Fibroblast of the aortic adventitia (primary cell): ENCODE data around the gene DNAH17. TPM values are rescaled to one million over a fixed set of nuclear protein-coding genes. Genes with fewer than 3 reads are reported as not detected.

ENCODE experiments used
- DNase-seq: peaks from one replicate; pipeline ENCODE4 v3.0.0-alpha.2; 2010; ENCODE audit warnings: low read depth
- H3K4me3 ChIP-seq: 2 replicates; pipeline ENCODE4 v1.5.1; 2011; ENCODE audit warnings: low read depth, mild to moderate bottlenecking, control low read depth, low read length, moderate library complexity
- total RNA-seq: library from RNA; depleted of rRNA; stranded (reverse); fragments of >200 nt; gene quantifications from 2 replicates; pipeline ENCODE4 v1.2.3, GENCODE V29; 2012; ENCODE audit warnings: low replicate concordance
- TF ChIP-seq, protein P1 (sequence below): IDR thresholded peaks from 2 replicates; pipeline ENCODE4 v1.5.1; 2011; ENCODE audit warnings: mild to moderate bottlenecking, low read length, control low read depth, inconsistent platforms; ENCODE audit not compliant: insufficient read depth

The DNAH17 gene
- total RNA-seq, 1 donor: not detected

GRCh38 chr17:78568494-78569115, 8.6 kb downstream of the DNAH17 start:
- DNase-seq: peak; percentile 4
- H3K4me3 ChIP-seq: no peak overlapping the region
- TF ChIP-seq, protein P1, sequence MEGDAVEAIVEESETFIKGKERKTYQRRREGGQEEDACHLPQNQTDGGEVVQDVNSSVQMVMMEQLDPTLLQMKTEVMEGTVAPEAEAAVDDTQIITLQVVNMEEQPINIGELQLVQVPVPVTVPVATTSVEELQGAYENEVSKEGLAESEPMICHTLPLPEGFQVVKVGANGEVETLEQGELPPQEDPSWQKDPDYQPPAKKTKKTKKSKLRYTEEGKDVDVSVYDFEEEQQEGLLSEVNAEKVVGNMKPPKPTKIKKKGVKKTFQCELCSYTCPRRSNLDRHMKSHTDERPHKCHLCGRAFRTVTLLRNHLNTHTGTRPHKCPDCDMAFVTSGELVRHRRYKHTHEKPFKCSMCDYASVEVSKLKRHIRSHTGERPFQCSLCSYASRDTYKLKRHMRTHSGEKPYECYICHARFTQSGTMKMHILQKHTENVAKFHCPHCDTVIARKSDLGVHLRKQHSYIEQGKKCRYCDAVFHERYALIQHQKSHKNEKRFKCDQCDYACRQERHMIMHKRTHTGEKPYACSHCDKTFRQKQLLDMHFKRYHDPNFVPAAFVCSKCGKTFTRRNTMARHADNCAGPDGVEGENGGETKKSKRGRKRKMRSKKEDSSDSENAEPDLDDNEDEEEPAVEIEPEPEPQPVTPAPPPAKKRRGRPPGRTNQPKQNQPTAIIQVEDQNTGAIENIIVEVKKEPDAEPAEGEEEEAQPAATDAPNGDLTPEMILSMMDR: no peak

- TF ChIP-seq, protein P1: no peak
- DNase-seq: no peak
These were observed 9.2 kb downstream of the DNAH17 start for GRCh38 chr17:78567991-78568390.

DNA sequence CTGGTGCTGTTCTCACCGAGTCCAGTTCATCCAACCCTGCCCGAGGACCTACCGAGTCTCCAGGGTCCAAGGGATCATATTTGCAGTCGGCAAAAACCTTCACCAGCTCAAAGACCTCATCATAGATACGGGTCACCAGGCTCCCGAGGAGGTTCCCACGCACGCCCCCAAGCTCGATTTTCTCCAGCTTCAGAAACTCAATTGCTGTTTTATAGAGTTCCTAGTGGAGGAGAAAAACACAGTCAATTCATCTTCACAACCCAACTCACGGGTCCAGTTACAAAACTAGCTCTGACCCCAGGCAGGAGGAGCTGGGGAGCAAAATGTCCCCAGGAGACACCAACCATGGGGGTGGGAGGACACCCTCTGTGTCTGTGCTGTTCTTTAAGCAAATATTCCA, 10.2 kb downstream of the DNAH17 start:
- no peak for DNase-seq
- TF ChIP-seq, protein P1: no peak
- H3K4me3 ChIP-seq: no peak overlapping the region

More at GRCh38 chr17:78567991-78568390, 9.2 kb downstream of the DNAH17 start:
- no peak overlapping the region for H3K4me3 ChIP-seq

- TF ChIP-seq, protein P1: no peak
- no peak for DNase-seq
These were observed 13.7 kb downstream of the DNAH17 start for GRCh38 chr17:78563189-78564145.

DNA sequence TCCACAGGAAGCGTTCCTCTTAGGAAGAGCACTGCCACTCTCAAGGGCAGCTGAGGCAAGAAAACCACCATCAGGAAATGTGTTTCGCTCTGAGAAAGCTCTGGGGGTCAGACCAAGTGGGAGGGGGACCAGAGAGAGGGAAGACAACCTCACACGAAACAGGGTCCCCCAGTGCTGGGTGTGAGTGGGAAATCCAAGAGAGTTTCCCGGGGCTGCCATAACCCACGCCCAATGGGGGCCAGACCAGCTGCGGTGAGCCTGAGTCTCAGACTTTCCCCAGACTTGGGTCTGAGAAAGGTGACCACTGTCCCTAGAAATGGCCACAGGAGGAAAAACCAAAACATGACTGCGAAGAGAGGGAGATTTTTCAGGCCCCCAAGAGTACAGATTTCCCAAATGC, 14.5 kb downstream of the DNAH17 start:
- TF ChIP-seq, protein P1: no peak
- DNase-seq: no peak
- H3K4me3 ChIP-seq: no peak overlapping the region

More at GRCh38 chr17:78563189-78564145, 13.7 kb downstream of the DNAH17 start:
- no peak overlapping the region for H3K4me3 ChIP-seq

DNA sequence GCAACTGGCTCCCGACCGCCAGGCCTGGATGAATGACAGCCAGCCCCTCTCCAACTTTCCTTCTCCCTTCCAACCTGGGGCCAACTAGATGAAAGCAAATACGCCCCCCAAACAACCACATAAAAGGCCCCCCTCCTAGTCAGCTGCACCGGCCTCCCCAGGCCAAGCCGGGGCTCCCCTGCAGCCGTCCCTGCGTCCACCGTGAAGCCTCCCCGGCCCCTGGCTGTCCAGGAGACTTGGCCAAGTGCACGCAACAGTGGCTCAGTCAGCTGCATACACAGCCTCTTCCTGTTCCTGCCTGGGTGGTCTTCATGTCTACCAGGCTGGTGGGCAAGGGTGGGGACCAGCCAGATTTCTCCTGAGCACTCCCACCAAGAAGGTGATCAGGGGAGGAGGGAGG, 16.0 kb downstream of the DNAH17 start:
- TF ChIP-seq, protein P1: no peak
- DNase-seq: no peak
- no peak overlapping the region for H3K4me3 ChIP-seq
